Measurements from ENCODE around the gene GABRR2.

Gene GABRR2

GRCh38 chr6:89315249-89315885 lies at the start of gene GABRR2:
Gene GABRR2 (minus strand): TSS chr6:89315299. CDS start chr6:89315165, 134 bp downstream.
- no peak for DNase-seq

GRCh38 chr6:89364586-89364985 lies 49.5 kb upstream of the GABRR2 start:
- no peak for DNase-seq

GRCh38 chr6:89361171-89361570 lies 46.1 kb upstream of the GABRR2 start:
- DNase-seq = no peak

- no peak for DNase-seq
Observed at GRCh38 chr6:89360415-89360999, 45.4 kb upstream of the GABRR2 start.

- no peak for DNase-seq
Observed at GRCh38 chr6:89359561-89359960, 44.5 kb upstream of the GABRR2 start.

- no peak for DNase-seq
Observed at GRCh38 chr6:89357390-89357789, 42.3 kb upstream of the GABRR2 start.

GRCh38 chr6:89356642-89357170 lies 41.6 kb upstream of the GABRR2 start:
- no peak for DNase-seq

GRCh38 chr6:89355511-89356194 lies 40.6 kb upstream of the GABRR2 start:
- no peak for DNase-seq

GRCh38 chr6:89353702-89354392 lies 38.7 kb upstream of the GABRR2 start:
- no peak for DNase-seq

GRCh38 chr6:89353118-89353556 lies 38.0 kb upstream of the GABRR2 start:
- DNase-seq = no peak

- DNase-seq = peak; percentile 26 to 72
Observed at GRCh38 chr6:89352278-89353117, 37.4 kb upstream of the GABRR2 start, which contains the start of gene UBE2J1. Gene UBE2J1 (minus strand): TSS chr6:89352722. CDS start chr6:89352569, 153 bp downstream.

- peak in 1 of 2 experiments; percentile 37 for DNase-seq
Observed at GRCh38 chr6:89351671-89352277, 36.7 kb upstream of the GABRR2 start.

GRCh38 chr6:89350281-89350966 lies 35.3 kb upstream of the GABRR2 start:
- peak in 1 of 2 experiments; percentile 21 for DNase-seq

GRCh38 chr6:89348372-89348771 lies 33.3 kb upstream of the GABRR2 start:
- peak in 1 of 2 experiments; percentile 21 for DNase-seq

GRCh38 chr6:89347825-89348224 lies 32.7 kb upstream of the GABRR2 start:
- DNase-seq = peak in 1 of 2 experiments; percentile 13

- DNase-seq = no peak
Observed at GRCh38 chr6:89346433-89346832, 31.3 kb upstream of the GABRR2 start.

GRCh38 chr6:89339565-89339964 lies 24.5 kb upstream of the GABRR2 start:
- DNase-seq = peak in 1 of 2 experiments; percentile 11

- DNase-seq = no peak
Observed at GRCh38 chr6:89335164-89335563, 20.1 kb upstream of the GABRR2 start.

GRCh38 chr6:89330910-89331309 lies 15.8 kb upstream of the GABRR2 start:
- DNase-seq = no peak

- DNase-seq = no peak
Observed at GRCh38 chr6:89328976-89329375, 13.9 kb upstream of the GABRR2 start.

- DNase-seq = no peak
Observed at GRCh38 chr6:89324304-89324703, 9.2 kb upstream of the GABRR2 start.

Data from SW 1271 (cell line).